Upper lobe of left lung (tissue), 6 donors: ENCODE results near the gene WASF2. TPM values are rescaled to one million over a fixed set of nuclear protein-coding genes. Genes with fewer than 3 reads are reported as not detected.

Source experiments
- ATAC-seq, 2 donors: fragments of 200-7000 bp; cut with Tn5 transposase; one replicate each; pipeline ENCODE4 v1.9.1; 2022; ENCODE audit warnings: mild to moderate bottlenecking in 2 of 2, moderate library complexity in 2 of 2; ENCODE audit not compliant: low FRiP score in 2 of 2
- DNase-seq, 2 donors: peaks; one replicate each; pipeline ENCODE4 v3.0.0-alpha.2; 2019 to 2020
- H3K27ac ChIP-seq, 4 donors: fragments of 200-600 bp; sonication (generic); one replicate each; pipeline ENCODE4 v1.5.1; 2016 to 2019
- H3K27me3 ChIP-seq, 4 donors: fragments of 200-600 bp; sonication (generic); one replicate each; pipeline ENCODE4 v1.5.1; 2017 to 2019
- H3K36me3 ChIP-seq, 4 donors: fragments of 200-600 bp; sonication (generic); one replicate each; pipeline ENCODE4 v1.5.1; 2016 to 2019
- H3K4me1 ChIP-seq, 4 donors: fragments of 200-600 bp; sonication (generic); one replicate each; pipeline ENCODE4 v1.5.1; 2018 to 2019
- H3K4me3 ChIP-seq, 4 donors: fragments of 200-600 bp; sonication (generic); one replicate each; pipeline ENCODE4 v1.5.1; 2017 to 2019; ENCODE audit warnings: mild to moderate bottlenecking in 2 of 4, moderate library complexity in 1 of 4
- H3K9me3 ChIP-seq, 4 donors: fragments of 200-600 bp; sonication (generic); one replicate each; pipeline ENCODE4 v1.5.1; 2018 to 2019
- EP300 ChIP-seq, 4 donors: sonication (generic); formaldehyde crosslinking; IDR thresholded peaks; one replicate each; pipeline ENCODE4 v1.5.1; 2017; ENCODE audit warnings: antibody characterized with exemption in 4 of 4, control low read depth in 2 of 4
- POLR2A ChIP-seq, 4 donors: fragments of 450-650 bp; IDR thresholded peaks; one replicate each; pipeline ENCODE4 v1.5.1; 2016 to 2017; ENCODE audit warnings: antibody characterized with exemption in 4 of 4, mild to moderate bottlenecking in 2 of 4
- POLR2AphosphoS5 ChIP-seq, 2 donors: sonication (generic); formaldehyde crosslinking; IDR thresholded peaks; one replicate each; pipeline ENCODE4 v1.5.1; 2017; ENCODE audit warnings: antibody characterized with exemption in 2 of 2
- WGBS, 2 donors: methylation state at CpG; one replicate each; pipeline ENCODE4 v1.1.5; 2017 to 2018; 5-methylcytosine and 5-hydroxymethylcytosine counted together
- total RNA-seq, 6 donors: library from RNA; depleted of rRNA in 4 of 6; stranded (reverse); fragments of >200 nt in 4 of 6; gene quantifications; one replicate each; pipeline versions ENCODE4 v1.1.0 to v1.2.1, GENCODE V29; 2016 to 2021
- TF ChIP-seq, protein P1 (sequence below), 6 experiments: fragments of 450-650 bp in 4 of 6; fragments of 200-600 bp in 2 of 6; sonication (generic) in 2 of 6; IDR thresholded peaks; one replicate each; pipeline ENCODE4 v1.5.1; 2016 to 2019; ENCODE audit warnings: antibody characterized with exemption in 6 of 6
- donor health status: DM: no; HTN: no; CAD: no; lungs with moderate emphysema.
- donor health status: DM: no; HTN: yes; CAD: no; lungs with severe emphysema.

The WASF2 gene
- total RNA-seq, 6 donors from 2014 or later = 53.4 to 158 (median 62.2) TPM

DNA sequence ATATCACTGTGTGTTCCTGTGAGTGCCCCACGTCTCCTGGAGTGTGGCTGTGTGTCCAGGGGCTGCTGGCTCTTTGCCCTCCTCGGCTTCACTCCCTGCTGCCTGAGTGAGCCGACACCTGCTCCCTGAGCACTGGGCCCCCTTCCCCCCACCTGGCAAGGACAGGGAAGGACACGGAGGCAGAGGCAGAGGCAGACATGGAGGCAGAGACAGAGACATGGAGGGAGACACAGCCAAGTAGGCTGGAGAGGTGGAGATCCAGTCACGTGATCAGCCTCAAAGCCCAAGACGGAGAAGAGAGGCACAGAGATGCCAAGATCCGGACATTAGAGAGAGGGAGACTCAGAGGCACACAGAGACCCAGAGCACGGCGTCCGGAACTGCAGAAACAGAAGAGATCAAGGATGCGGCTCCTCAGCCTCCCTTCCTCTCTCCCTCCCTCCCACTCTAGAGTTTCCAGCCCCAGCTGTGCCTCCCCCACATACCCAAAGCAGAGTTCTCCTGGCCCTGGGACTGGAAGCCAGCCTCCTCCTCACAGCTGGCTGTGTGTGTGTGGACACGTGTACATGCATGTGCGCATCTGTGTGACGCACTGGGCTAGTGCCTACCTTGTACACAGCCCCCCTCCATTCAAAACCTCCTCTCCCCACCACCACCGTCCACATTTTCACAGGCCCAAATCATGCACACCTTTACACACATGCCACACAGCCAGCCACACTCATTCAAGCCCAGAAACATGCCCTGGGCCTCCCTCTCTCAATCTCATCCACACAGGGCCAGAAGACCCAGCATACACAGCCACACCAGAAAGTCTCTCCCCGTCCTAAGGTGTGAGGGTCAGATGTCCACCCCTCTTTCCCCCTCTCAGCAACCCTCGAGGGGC, 39.1 kb upstream of the WASF2 start:
- TF ChIP-seq POLR2AphosphoS5 (IDR thresholded peaks at IDR 0.05) (peak in 1 of 2 donors; percentile 6), EP300 (IDR thresholded peaks at IDR 0.05) (no peak), POLR2A (IDR thresholded peaks at IDR 0.05) (peak in 1 of 4 donors; percentile 1)
- TF ChIP-seq, protein P1, sequence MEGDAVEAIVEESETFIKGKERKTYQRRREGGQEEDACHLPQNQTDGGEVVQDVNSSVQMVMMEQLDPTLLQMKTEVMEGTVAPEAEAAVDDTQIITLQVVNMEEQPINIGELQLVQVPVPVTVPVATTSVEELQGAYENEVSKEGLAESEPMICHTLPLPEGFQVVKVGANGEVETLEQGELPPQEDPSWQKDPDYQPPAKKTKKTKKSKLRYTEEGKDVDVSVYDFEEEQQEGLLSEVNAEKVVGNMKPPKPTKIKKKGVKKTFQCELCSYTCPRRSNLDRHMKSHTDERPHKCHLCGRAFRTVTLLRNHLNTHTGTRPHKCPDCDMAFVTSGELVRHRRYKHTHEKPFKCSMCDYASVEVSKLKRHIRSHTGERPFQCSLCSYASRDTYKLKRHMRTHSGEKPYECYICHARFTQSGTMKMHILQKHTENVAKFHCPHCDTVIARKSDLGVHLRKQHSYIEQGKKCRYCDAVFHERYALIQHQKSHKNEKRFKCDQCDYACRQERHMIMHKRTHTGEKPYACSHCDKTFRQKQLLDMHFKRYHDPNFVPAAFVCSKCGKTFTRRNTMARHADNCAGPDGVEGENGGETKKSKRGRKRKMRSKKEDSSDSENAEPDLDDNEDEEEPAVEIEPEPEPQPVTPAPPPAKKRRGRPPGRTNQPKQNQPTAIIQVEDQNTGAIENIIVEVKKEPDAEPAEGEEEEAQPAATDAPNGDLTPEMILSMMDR (IDR thresholded peaks at IDR 0.05) = no peak
- Histone ChIP-seq H3K4me1 (peaks cover 46 to 59% (median 53%) of the 10 kb centered on the region in 4 donors), H3K27me3 (no peaks in the 10 kb centered on the region), H3K27ac (peak overlapping the region; percentile 67 to 91 (median 86)), H3K9me3 (no peaks in the 10 kb centered on the region), H3K4me3 (peak overlapping the region in 3 of 4 donors; percentile 45 to 62 (median 54)), H3K36me3 (peaks cover 0 to 16% (median 5%) of the 10 kb centered on the region in 4 donors)
- DNase-seq (peak in 1 of 2 donors; percentile 63), ATAC-seq (peak; percentile 29 to 74)
- WGBS, 2 donors = 27 to 42% methylated on average over 9 to 17 of the region's 17 CpGs

DNA sequence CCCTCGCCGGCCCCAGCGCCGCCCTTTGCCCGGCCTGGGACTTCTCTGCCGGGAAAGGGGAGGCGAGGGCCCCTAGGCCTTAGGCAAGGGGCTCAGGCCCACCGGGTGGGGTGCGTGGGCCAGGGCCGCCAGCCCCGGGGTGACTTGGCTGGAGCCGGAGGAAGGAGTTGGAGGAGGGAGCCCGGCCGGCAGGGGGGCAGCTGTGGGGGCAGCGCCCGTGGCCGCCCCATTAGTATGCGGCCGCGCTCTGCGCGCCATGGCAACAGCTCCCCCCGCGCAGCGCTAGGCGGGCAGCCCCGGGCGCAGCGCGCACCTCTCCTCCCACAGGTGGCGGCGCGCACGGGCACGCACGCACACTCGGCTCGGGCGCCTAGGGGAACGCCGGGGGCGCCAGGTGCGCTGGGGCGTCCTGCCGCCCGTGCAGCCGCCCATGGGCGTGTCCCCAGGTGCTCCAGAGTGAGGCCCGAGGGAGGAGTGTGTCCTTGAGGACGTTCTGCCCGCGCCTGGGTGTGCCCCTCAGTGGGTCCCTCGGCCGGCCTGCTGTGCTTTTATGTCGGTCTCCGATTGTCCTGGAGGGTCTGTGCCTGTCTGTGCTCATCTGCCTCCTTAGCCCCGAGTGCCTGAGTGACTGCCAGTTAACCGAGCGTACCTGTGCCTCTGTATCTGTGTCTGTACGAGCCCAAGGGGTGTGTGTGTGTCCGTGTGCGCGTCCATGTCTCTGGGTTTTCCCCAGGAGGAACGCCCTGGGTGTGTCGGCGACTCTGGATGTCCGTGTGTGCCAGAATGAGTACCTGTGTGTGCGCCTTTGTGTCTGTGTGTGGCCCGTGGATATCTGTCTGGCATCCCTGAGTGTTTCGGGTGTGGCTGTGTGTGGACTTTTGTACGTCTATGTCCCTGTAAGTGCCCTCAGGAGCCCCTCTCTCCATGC, 38.2 kb upstream of the WASF2 start:
- Histone ChIP-seq H3K9me3 (no peaks in the 10 kb centered on the region), H3K27me3 (no peaks in the 10 kb centered on the region), H3K36me3 (peaks cover 0 to 8% (median 1%) of the 10 kb centered on the region in 4 donors), H3K4me1 (peaks cover 55 to 67% (median 62%) of the 10 kb centered on the region in 4 donors), H3K4me3 (peak overlapping the region; percentile 44 to 62 (median 50)), H3K27ac (peak overlapping the region; percentile 67 to 91 (median 86))
- peak in 1 of 2 donors; percentile 3 for TF ChIP-seq POLR2AphosphoS5 (IDR thresholded peaks at IDR 0.05)
- no peak for TF ChIP-seq EP300 (IDR thresholded peaks at IDR 0.05)
- TF ChIP-seq, protein P1 (IDR thresholded peaks at IDR 0.05) = peak in 4 of 6 experiments; percentile 11 to 50 (median 30)
- TF ChIP-seq POLR2A (IDR thresholded peaks at IDR 0.05) = peak in 3 of 4 donors; percentile 20 to 61 (median 40)
- DNase-seq (peak; percentile 80 to 93), ATAC-seq (peak; percentile 47 to 68)
- 1 to 6% methylated on average over 18 to 39 of the region's 71 CpGs for WGBS, 2 donors

DNA sequence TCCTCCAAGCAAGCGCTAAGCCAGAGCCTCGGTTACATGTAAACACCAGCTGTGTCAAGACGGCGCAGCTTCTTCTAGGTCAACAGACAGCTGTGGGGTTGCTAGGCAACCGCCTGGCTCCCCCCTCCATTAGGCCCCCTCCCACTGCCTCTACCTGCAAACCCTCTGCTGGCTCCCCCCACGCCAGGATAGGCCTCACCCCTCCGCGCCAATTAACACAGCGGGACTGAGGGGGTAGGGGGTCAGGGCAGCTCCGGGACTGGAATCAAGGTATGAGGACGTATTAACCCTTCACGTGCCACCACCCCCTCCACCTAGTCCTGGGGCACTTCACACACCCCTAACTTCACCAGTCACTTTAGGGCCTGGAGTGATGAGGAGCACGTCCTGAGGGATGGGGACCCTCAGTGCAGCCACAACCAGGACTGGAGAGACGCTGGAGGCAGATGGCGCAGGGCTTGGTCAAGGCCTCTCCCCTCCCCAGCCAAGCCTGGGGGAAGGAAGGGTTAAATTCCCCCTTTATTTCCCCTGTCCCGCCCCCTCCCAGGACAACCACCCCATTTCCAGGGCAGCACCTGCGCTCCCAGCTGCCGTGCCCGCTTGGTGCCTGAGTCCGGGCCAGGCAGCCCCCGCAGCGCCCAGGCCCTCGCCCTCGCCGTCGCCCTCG, 37.4 kb upstream of the WASF2 start:
- no peak for ATAC-seq
- Histone ChIP-seq H3K4me3 (peak overlapping the region; percentile 44 to 62 (median 50)), H3K4me1 (peaks cover 63 to 75% (median 70%) of the 10 kb centered on the region in 4 donors), H3K27me3 (no peaks in the 10 kb centered on the region), H3K27ac (peak overlapping the region; percentile 67 to 91 (median 86)), H3K9me3 (no peaks in the 10 kb centered on the region), H3K36me3 (no peaks in the 10 kb centered on the region)
- DNase-seq = peak in 1 of 2 donors; percentile 40
- TF ChIP-seq POLR2A (IDR thresholded peaks at IDR 0.05) = peak in 1 of 4 donors; percentile 12
- no peak for TF ChIP-seq EP300 (IDR thresholded peaks at IDR 0.05)
- TF ChIP-seq, protein P1 (IDR thresholded peaks at IDR 0.05) = no peak
- TF ChIP-seq POLR2AphosphoS5 (IDR thresholded peaks at IDR 0.05) = no peak
- 37 to 78% methylated on average over 5 to 17 of the region's 27 CpGs for WGBS, 2 donors

DNA sequence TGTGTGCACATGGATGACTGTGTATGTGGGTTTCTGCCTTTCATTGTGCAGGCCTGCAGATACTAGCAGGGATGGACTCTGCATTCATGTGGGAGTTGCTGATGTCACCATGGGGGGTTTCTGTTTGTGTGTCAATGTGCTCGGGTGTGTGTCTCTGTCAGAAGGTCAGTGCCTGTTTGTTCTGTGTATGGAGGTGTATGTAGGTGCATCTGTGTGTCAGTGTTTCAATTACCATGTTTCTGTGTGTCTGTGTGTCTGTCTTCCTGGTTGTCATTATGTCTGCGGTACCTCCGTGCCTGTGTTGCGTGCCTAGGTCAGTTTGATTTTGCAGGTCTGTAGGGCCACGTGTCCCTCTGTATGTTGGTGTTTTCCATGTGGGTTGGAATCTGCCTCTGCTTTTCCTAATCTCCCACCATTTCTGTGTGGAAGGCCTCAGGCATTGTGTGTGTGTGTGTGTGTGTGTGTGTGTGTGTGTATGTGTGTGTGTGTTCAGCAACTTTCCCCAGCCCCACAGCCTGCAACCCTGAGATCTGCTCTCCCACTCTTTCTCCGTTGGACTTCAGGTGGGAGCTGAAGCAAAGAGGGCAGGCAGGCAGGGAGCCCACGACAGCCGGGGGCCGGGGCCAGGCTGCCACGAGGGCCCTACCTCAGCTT, 36.7 kb upstream of the WASF2 start:
- DNase-seq (peak in 1 of 2 donors; percentile 76), ATAC-seq (no peak)
- H3K4me3 ChIP-seq = peak overlapping the region in 3 of 4 donors; percentile 45 to 62 (median 54)
- peak overlapping the region; percentile 68 to 91 (median 86) for H3K27ac ChIP-seq
- H3K9me3 ChIP-seq = no peaks in the 10 kb centered on the region
- H3K4me1 ChIP-seq = peaks cover 68 to 81% (median 76%) of the 10 kb centered on the region in 4 donors
- 48 to 51% methylated on average over 5 to 10 of the region's 10 CpGs for WGBS, 2 donors
- H3K27me3 ChIP-seq = no peaks in the 10 kb centered on the region
- no peaks in the 10 kb centered on the region for H3K36me3 ChIP-seq
- TF ChIP-seq POLR2A (IDR thresholded peaks at IDR 0.05) (no peak), EP300 (IDR thresholded peaks at IDR 0.05) (no peak), POLR2AphosphoS5 (IDR thresholded peaks at IDR 0.05) (no peak)
- TF ChIP-seq, protein P1 (IDR thresholded peaks at IDR 0.05) = no peak
